GM12864 (cell line): ENCODE measurements around the gene TSPAN9.

Experiments
- DNase-seq: peaks from one replicate; pipeline ENCODE4 v3.0.0-alpha.2; 2011; ENCODE audit warnings: low read depth
- H3K4me3 ChIP-seq: 2 replicates; pipeline ENCODE4 v1.5.1; 2011; ENCODE audit warnings: mild to moderate bottlenecking, low read depth, low read length, control low read depth
- TF ChIP-seq, protein P1 (sequence below): IDR thresholded peaks from 2 replicates; pipeline ENCODE4 v1.5.1; 2011; ENCODE audit warnings: low read depth, mild to moderate bottlenecking, moderate library complexity, low read length, control low read depth, inconsistent platforms; ENCODE audit errors: missing control alignments

TSPAN9 gene

GRCh38 chr12:3139760-3140159 is 62.6 kb downstream of the TSPAN9 start:
- TF ChIP-seq, protein P1, sequence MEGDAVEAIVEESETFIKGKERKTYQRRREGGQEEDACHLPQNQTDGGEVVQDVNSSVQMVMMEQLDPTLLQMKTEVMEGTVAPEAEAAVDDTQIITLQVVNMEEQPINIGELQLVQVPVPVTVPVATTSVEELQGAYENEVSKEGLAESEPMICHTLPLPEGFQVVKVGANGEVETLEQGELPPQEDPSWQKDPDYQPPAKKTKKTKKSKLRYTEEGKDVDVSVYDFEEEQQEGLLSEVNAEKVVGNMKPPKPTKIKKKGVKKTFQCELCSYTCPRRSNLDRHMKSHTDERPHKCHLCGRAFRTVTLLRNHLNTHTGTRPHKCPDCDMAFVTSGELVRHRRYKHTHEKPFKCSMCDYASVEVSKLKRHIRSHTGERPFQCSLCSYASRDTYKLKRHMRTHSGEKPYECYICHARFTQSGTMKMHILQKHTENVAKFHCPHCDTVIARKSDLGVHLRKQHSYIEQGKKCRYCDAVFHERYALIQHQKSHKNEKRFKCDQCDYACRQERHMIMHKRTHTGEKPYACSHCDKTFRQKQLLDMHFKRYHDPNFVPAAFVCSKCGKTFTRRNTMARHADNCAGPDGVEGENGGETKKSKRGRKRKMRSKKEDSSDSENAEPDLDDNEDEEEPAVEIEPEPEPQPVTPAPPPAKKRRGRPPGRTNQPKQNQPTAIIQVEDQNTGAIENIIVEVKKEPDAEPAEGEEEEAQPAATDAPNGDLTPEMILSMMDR: no peak
- no peak overlapping the region for H3K4me3 ChIP-seq
- DNase-seq: no peak

- TF ChIP-seq, protein P1: no peak
- no peak overlapping the region for H3K4me3 ChIP-seq
- no peak for DNase-seq
Measured at GRCh38 chr12:3140284-3140683, 63.1 kb downstream of the TSPAN9 start.

- TF ChIP-seq, protein P1: peak; percentile 5
- no peak overlapping the region for H3K4me3 ChIP-seq
- no peak for DNase-seq
Measured at GRCh38 chr12:3141339-3142321, 64.5 kb downstream of the TSPAN9 start.

- DNase-seq: no peak
- H3K4me3 ChIP-seq: no peak overlapping the region
- TF ChIP-seq, protein P1: no peak
Measured at GRCh38 chr12:3142386-3142785, 65.2 kb downstream of the TSPAN9 start.

DNA sequence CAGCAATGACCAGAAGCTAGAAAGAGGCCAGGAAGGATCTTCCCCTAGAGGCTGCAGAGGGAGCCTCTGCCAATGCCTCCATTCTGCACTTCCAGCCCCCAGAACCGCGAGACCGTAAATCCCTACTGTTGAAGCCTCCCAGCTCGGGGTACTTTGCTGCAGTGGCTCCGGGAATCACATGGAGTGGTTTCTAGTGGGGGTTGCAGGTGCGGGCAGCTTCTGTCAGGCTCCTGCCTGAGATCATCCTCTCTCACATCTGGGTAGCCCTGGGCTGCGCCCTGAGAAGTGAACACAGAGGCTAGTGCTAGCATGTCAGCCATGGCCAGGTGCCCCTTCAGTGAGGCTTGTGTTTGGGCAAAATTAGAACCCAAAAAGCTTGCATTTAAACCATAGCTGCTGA is 67.3 kb downstream of the TSPAN9 start:
- no peak for DNase-seq
- TF ChIP-seq, protein P1: no peak
- H3K4me3 ChIP-seq: no peak overlapping the region

DNA sequence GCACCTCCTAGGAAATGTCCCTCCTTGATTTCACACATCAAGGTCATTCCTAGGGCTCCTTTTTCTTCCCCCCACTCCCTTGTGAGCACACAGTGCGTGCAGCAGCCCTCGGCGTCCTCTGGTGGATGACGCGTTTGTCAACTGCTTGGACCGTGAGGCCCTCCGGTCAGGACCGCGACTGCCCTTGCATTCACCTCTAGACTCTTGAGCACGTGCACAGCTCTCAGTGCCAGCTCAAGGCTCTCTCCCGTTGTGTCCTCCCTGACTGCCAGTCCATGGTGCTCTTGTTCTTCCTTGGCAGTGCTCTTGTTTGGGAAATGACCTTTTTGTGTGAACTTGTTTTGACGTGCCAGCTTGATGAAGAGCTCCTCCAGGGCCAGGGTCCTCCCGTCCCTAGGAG is 67.9 kb downstream of the TSPAN9 start:
- TF ChIP-seq, protein P1: no peak
- no peak overlapping the region for H3K4me3 ChIP-seq
- no peak for DNase-seq
